Measurements from ENCODE around the gene COPS8.

DNA sequence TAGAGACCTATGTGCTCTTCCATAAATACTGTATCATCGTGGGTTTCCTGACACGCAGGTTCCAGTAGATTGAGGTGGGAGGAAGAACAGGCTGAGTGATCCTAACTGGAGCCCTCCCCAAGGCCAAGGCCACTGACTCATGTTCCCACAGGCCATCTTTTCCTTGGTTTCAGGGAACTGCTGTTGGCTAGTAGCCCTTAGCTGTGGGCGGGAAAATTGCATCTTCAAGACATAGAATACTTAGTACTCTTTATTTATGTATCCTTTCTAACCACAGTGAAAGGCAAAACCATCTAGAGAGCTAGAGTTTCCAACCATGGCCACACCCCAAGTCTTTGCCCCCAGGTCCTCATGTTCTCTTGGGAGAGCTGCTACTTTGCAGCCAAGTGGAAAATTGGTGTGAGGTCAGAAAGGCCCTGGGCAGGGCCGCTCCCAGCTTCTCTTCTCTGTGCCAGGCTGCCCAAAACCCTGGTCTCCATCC, 55.9 kb downstream of the COPS8 start:
- TF ChIP-seq CTCF (conservative IDR thresholded peaks at IDR 0.05; ENCODE audit: low read length): no peak
- TF ChIP-seq EZH2phosphoT487 (IDR thresholded peaks at IDR 0.05; ENCODE audit: borderline replicate concordance): no peak

Data from Loucy (cell line).